Body of pancreas (tissue), 4 donors: ENCODE measurements around the gene SON.
"Not testable (repeated sequence)": the region's sequence is repeated elsewhere in the genome, so short reads cannot be mapped to it uniquely, and the experiment has no call there.

ENCODE experiments used
- CTCF ChIP-seq, 7 experiments: fragments of 450-650 bp in 4 of 7; fragments of 200-600 bp in 3 of 7; sonication (generic) in 3 of 7; IDR thresholded peaks; one replicate each; pipeline ENCODE4 v1.5.1; 2016 to 2019; ENCODE audit warnings: antibody characterized with exemption in 7 of 7
- POLR2A ChIP-seq, 3 donors: fragments of 450-650 bp; IDR thresholded peaks; one replicate each; pipeline ENCODE4 v1.6.1; 2016; ENCODE audit warnings: antibody characterized with exemption in 3 of 3, mild to moderate bottlenecking in 2 of 3

DNA sequence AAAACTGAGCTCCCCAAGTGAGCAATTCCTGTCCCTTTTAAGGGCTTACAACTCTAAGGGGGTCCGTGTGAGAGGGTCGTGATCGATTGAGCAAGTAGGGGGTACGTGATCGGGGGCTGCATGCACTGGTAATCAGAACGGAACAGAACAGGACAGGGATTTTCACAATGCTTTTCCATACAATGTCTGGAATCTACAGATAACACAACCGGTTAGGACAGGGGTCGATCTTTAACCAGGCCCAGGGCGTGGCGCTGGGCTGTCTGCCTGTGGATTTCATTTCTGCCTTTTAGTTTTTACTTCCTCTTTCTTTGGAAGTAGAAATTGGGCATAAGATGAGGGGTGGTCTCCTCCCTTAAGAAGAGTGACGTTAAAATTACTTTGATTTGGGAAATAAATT is 74.7 kb downstream of the SON start:
- TF ChIP-seq CTCF, POLR2A (IDR thresholded peaks at IDR 0.05): not testable (repeated sequence)
